ENCODE measurements around the gene CYP4A22.
A peak's percentile ranks its signal among the peaks of the same experiment; 100 is the strongest.

Gene CYP4A22

DNA sequence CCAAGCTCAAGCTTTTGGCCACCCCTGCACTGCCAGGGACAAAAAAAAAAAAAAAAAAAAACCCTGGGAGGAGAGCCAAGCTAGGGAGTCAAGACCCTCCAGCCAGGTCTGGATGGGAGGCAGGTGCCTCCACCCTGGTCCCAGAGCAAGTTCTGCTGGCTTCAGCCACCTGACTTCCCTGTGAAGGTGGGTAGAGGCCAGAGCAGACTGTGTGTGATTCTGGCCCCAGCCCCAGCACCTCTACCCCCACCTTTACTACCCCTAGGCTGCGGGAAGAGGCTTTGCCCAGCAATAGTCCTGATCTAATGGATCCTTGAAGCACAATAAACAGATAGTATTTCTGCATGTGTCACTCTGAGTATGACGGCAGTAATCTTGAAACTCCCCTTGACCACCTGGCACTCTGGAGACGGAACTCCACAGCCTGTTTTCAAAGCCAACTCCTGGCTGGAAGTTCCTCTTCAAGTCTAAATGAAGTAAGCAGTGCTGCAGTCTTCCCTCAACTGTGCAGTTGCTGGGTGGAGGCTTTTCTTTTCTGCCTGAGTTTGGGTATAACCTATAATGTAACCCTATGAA, 42.8 kb downstream of the CYP4A22 start:
- Histone ChIP-seq H4K20me1 (no peaks in the 10 kb centered on the region), H3K4me3 (no peak overlapping the region), H3K4me1 (peaks cover 19% of the 10 kb centered on the region), H3K9ac (peak overlapping the region; percentile 73; the same call in 1 of the 2 replicates), H3K4me2 (peak overlapping the region; percentile 95), H3K36me3 (no peaks in the 10 kb centered on the region), H3K27me3 (no peaks in the 10 kb centered on the region), H3K9me3 (no peaks in the 10 kb centered on the region), H3K27ac (no peak overlapping the region)
- TF ChIP-seq Cebpa-rat (IDR thresholded peaks at IDR 0.05), result no peak

DNA sequence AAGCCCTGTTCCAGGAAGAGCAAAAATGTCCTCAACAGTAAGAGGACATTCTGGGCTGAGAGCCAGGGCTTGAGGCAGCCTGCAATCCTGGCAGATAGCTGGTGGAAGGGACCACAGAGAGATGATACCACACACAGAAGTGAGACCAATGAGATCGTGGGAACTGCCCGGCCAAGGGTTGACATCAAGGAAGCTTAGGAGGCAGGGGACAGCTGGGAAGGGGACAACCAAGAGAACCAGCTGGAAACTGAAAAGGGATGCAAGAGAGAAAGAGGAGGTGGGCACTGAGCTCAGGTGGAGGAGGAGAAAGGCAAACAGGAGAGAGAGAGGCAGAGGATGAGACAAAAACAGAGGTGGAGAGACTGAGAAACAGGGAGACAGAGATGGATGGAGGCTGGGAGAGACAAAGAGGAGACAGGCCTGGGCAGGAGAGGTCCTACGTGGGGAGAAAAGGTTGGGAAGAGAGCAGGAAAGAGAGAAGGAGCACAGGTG, 43.4 kb downstream of the CYP4A22 start:
- Histone ChIP-seq H3K9ac (no peak overlapping the region), H3K27ac (no peak overlapping the region), H3K4me3 (no peak overlapping the region), H3K36me3 (no peaks in the 10 kb centered on the region), H3K27me3 (no peaks in the 10 kb centered on the region), H3K9me3 (no peaks in the 10 kb centered on the region), H3K4me1 (peaks cover 19% of the 10 kb centered on the region), H3K4me2 (no peak overlapping the region), H4K20me1 (no peaks in the 10 kb centered on the region)
- TF ChIP-seq Cebpa-rat (IDR thresholded peaks at IDR 0.05), result no peak

DNA sequence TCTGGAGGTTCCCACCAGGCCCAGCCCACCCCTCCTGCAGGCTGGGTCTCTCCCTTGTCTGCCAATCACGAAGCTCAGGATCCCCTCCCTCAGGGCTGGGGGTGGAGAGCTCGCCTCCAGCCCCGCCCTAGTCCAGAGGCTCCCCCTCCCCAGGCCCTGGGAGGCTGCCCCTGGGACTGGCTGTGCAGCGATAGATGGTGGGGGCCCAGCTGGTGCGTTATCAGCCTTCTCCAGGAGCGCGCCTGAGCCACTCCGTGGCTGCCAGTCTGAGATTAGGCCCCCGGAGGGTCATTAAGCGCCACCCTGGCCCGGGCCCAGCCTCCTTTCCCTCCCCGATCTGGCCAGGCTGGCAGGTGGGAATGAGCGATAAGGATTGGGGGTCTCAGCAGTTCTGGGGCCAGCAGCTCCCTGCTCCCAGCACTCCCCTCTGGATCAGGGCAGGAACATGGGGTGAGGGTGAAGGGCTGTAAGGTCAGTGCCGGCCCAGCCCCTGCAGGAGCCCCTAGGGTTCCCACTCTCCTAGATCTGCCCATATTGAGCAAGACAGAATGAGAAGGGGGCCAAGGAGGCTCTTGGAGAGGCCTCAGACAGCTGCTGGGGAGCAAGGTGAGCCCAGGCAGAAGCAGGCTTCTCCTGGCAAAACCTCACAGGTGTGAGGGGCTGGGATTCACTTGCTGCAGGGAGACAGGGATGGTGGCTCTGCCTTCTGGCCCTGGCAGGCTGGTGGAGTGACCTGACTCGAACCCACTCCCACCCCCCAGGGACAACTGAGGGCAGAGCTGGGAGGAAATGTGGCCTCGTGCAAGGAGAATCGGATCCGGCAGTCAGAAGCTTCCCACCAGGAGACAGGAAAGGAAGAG, 44.1 kb downstream of the CYP4A22 start:
- no peaks in the 10 kb centered on the region for H3K27me3 ChIP-seq
- H3K4me1 ChIP-seq, result peaks cover 19% of the 10 kb centered on the region
- no peaks in the 10 kb centered on the region for H4K20me1 ChIP-seq
- H3K27ac ChIP-seq, result no peak overlapping the region
- TF ChIP-seq Cebpa-rat (IDR thresholded peaks at IDR 0.05), result no peak
- H3K9me3 ChIP-seq, result no peaks in the 10 kb centered on the region
- H3K4me2 ChIP-seq, result no peak overlapping the region
- no peak overlapping the region for H3K4me3 ChIP-seq
- no peak overlapping the region for H3K9ac ChIP-seq
- no peaks in the 10 kb centered on the region for H3K36me3 ChIP-seq

DNA sequence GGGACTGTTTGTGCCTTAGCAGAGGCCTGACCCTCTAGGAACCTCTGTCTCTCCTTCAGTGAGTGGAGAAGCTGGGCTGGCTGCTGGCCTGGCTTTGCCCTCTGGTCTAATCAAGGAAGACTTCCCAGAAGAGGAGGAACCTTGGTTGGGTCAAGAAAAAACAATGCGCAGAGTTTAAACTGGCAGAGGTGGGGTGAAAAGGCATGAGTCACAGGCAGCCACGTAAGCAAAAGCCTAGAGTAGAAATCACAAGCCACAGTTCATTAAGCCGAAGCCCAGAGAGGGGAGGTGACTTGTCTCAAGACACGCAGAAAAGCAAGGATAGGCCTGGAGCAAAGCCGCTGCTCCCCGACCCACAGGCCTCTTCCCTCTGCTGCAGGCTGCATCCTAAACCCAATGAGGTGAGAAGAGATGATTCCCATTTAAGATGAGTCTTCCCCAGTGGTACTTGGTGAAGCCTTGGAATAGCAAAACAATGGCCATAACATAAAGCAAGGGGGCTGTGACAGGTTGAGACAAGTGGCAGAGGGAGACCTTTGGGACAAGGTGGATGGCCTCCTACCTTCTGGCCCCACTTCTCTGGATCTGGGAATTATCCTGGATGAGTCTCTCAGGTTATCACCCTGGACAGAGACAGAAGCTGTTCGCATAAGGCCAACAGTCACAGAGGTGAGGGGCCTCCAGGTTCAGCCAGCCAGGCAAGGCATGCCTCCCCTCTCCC, 44.9 kb downstream of the CYP4A22 start:
- Histone ChIP-seq H3K4me3 (no peak overlapping the region), H3K27me3 (no peaks in the 10 kb centered on the region), H3K27ac (no peak overlapping the region), H3K9ac (no peak overlapping the region), H3K4me1 (peaks cover 19% of the 10 kb centered on the region), H3K9me3 (no peaks in the 10 kb centered on the region), H3K4me2 (no peak overlapping the region), H3K36me3 (no peaks in the 10 kb centered on the region), H4K20me1 (no peaks in the 10 kb centered on the region)
- TF ChIP-seq Cebpa-rat (IDR thresholded peaks at IDR 0.05), result no peak

DNA sequence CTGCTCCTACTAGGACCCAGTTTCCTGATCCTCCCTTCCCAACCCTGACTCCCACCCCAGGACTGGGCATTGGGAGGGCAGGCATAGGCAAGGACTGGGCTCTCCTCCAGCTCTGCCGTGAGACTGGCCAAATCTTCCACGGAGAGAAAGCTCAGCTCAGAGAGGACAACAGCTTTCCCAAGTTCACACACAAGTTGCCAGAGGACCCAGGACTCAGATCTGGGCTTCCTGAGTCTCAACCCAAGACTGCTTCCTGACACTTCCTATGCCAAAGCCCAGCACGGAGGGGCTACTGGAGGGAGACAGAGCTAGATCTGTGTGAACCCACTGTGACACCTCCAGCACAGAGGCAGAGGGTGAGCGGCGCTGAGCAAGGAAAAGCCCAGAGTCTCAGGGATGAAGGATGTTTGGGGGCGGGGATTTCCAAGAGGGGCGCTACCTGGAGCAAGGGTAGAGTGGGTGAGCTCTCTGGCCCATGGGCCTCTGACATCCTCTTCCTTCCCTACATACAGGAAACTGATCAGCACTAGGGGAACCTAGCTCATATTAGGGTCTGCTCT, 45.5 kb downstream of the CYP4A22 start:
- Histone ChIP-seq H3K9ac (no peak overlapping the region), H3K4me2 (no peak overlapping the region), H3K4me1 (peaks cover 19% of the 10 kb centered on the region)

DNA sequence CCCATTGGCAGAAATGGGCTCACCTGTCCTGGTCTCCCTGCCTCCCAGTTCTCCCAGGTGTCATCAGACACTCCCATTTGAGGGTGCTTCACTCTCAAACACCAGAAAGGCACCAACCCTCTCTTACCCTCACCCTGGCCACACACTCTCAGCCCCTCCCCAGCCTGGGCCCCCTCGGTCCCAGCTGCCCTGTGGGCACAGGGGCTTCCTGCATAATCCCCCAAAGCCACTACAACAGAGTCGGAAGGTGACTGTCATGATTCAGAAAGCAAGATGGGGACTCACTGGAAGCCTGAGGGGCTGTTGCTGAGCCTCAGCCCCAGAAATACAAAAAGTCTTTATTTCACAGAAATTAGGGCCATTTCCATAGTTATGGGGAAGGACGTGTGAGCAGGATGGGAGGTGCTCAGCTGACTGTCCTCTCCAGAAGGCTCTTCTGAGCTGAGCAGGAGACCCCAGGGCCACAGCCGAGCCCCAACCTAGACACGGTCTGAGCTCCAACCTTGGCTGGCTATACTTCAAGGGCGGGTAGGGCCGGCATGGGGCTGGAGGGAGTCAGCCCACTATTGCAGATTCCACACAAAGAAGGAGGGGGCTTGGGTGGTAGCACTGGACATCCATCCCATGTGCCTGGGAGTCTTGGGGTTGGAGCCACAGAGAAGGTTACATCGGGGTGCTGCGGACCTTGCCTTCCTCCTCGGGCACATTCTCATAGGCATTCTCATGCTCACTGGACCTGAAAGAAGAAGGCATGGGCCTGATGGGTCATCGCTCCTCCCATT, 46.3 kb downstream of the CYP4A22 start:
- no peak overlapping the region for H3K9ac ChIP-seq
- H3K4me1 ChIP-seq, result peaks cover 21% of the 10 kb centered on the region
- H4K20me1 ChIP-seq, result no peaks in the 10 kb centered on the region

More for the DNA sequence above, 45.5 kb downstream of the CYP4A22 start:
- Histone ChIP-seq H3K36me3 (no peaks in the 10 kb centered on the region), H3K27me3 (no peaks in the 10 kb centered on the region), H4K20me1 (no peaks in the 10 kb centered on the region), H3K4me3 (no peak overlapping the region), H3K9me3 (no peaks in the 10 kb centered on the region), H3K27ac (no peak overlapping the region)
- no peak for TF ChIP-seq Cebpa-rat (IDR thresholded peaks at IDR 0.05)

DNA sequence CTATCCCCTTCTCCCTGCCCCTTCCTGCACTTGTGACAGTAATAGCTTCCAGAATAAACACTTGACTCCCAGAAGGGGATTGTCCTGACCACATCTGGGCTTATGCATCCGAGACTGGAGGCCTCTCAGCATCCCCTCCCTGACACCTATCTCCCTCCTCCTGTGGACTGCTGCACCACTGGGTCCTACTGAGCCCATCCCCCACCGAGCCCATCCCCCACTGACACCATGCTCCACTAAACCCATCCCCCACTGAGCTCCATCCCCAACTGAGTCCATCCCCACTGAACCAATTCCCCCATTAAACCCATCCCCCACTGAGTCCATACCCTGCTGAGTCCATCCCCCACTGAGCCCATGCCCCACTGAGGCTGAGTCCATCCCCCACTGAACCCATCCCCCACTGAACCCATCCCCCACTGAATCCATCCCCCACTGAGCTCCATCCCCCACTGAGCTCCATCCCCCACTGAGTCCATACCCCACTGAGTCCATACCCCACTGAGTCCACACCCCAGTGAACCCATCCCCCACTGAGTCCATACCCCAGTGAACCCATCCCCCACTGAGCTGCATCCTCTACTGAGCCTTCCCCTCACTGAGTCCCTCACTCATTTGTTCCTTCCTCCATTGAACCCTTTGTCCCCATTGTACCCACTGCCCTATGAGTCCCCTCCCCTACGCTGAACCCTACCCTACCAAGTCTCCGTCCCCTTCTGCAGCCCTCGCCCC, 47.0 kb downstream of the CYP4A22 start:
- no peak overlapping the region for H3K9ac ChIP-seq
- H3K4me3 ChIP-seq, result no peak overlapping the region
- H3K36me3 ChIP-seq, result no peaks in the 10 kb centered on the region
- no peaks in the 10 kb centered on the region for H3K27me3 ChIP-seq
- H4K20me1 ChIP-seq, result no peaks in the 10 kb centered on the region
- no peak for TF ChIP-seq Cebpa-rat (IDR thresholded peaks at IDR 0.05)
- H3K9me3 ChIP-seq, result no peaks in the 10 kb centered on the region
- 0 out of 2 replicates have a peak overlapping the region, but pooled peaks have one; percentile 12 for H3K4me2 ChIP-seq
- H3K4me1 ChIP-seq, result peaks cover 21% of the 10 kb centered on the region
- H3K27ac ChIP-seq, result no peak overlapping the region

More for the DNA sequence above, 46.3 kb downstream of the CYP4A22 start:
- Histone ChIP-seq H3K9me3 (no peaks in the 10 kb centered on the region), H3K27me3 (no peaks in the 10 kb centered on the region), H3K36me3 (no peaks in the 10 kb centered on the region), H3K4me3 (no peak overlapping the region), H3K4me2 (0 out of 2 replicates have a peak overlapping the region, but pooled peaks have one; percentile 12), H3K27ac (no peak overlapping the region)
- TF ChIP-seq Cebpa-rat (IDR thresholded peaks at IDR 0.05), result no peak

DNA sequence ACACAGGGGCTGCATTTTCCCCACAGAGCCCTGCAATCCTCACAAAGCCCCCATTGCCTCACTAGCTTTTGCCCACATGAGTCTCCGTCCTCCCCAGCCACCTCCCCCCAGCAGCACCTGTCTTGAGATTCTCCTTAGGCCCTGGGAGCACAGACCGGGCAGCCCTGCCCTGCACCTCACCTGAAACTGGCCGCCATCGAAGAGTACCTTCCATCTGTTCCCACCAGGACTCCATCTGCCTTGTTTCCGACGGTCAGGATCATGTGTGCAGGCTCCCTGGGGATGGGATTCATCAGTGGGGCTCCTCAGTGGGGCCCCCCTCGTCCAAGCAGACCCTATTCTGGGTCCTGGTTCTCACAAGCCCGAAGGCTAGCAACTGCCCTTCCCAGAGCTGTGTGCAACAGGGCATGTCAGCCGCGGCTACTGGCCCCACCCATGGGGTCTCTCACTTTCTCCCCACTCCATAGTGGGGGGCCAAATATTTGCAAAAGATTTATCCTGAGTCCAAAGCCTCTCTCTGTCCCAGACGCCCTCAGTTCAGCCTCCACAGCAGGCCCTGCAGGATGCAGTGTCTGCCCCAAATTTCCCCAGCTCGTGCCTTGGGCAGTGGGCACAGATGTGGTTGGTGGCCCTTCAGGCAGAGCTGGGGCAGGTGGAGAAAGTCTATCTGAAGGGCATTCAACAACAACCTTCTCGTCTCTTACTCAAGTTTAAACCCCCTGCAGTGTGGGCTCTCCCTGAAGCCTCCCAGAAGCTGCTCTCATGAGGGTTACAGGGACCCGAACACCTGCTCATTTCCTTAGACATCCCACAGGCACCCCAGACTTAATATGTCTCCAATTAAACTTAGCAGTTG, 47.8 kb downstream of the CYP4A22 start:
- Histone ChIP-seq H3K4me2 (no peak overlapping the region), H3K4me1 (peaks cover 14% of the 10 kb centered on the region)
- TF ChIP-seq Cebpa-rat (IDR thresholded peaks at IDR 0.05), result no peak

More for the DNA sequence above, 47.8 kb downstream of the CYP4A22 start:
- no peaks in the 10 kb centered on the region for H3K27me3 ChIP-seq
- no peaks in the 10 kb centered on the region for H3K36me3 ChIP-seq
- H3K4me3 ChIP-seq, result no peak overlapping the region
- H3K27ac ChIP-seq, result no peak overlapping the region
- no peaks in the 10 kb centered on the region for H4K20me1 ChIP-seq
- H3K9ac ChIP-seq, result no peak overlapping the region
- no peaks in the 10 kb centered on the region for H3K9me3 ChIP-seq
